Neural progenitor cell (in vitro differentiated cells): ENCODE measurements around the gene STIM1. TPM values are rescaled to one million over a fixed set of nuclear protein-coding genes. Genes with fewer than 3 reads are reported as not detected.

Experiments used
- DNase-seq: peaks from one replicate; pipeline ENCODE4 v3.0.0-alpha.2; 2016; ENCODE audit warnings: low spot score
- H2AFZ ChIP-seq: fragments of 200-600 bp; sonication (generic); replicated peaks from 2 replicates; pipeline ENCODE4 v1.6.1; 2016; ENCODE audit warnings: antibody characterized with exemption
- H3F3A ChIP-seq: fragments of 200-600 bp; sonication (generic); 2 replicates; pipeline ENCODE4 v1.6.1; 2016; ENCODE audit warnings: antibody characterized with exemption, low read depth
- H3K27ac ChIP-seq: fragments of 200-600 bp; sonication (generic); 2 replicates; pipeline ENCODE4 v1.5.1; 2016; ENCODE audit warnings: mild to moderate bottlenecking
- H3K27me3 ChIP-seq: fragments of 200-600 bp; sonication (generic); 2 replicates; pipeline ENCODE4 v1.6.1; 2016; ENCODE audit warnings: mild to moderate bottlenecking, moderate library complexity
- H3K36me3 ChIP-seq: fragments of 200-600 bp; sonication (generic); 2 replicates; pipeline ENCODE4 v1.5.1; 2016
- H3K4me1 ChIP-seq: fragments of 200-600 bp; sonication (generic); 2 replicates; pipeline ENCODE4 v1.6.1; 2016; ENCODE audit warnings: mixed run types
- H3K4me2 ChIP-seq: fragments of 200-600 bp; sonication (generic); 2 replicates; pipeline ENCODE4 v1.6.1; 2016
- H3K4me3 ChIP-seq: fragments of 200-600 bp; sonication (generic); 2 replicates; pipeline ENCODE4 v1.5.1; 2016
- H3K79me2 ChIP-seq: fragments of 200-600 bp; sonication (generic); 2 replicates; pipeline ENCODE4 v1.6.1; 2016; ENCODE audit warnings: low read depth
- H3K9ac ChIP-seq: fragments of 200-600 bp; sonication (generic); 2 replicates; pipeline ENCODE4 v1.6.1; 2016
- H3K9me3 ChIP-seq: fragments of 200-600 bp; sonication (generic); 2 replicates; pipeline ENCODE4 v1.5.1; 2016; ENCODE audit warnings: low read depth
- H4K20me1 ChIP-seq: fragments of 200-600 bp; sonication (generic); 2 replicates; pipeline ENCODE4 v1.6.1; 2016; ENCODE audit warnings: low read depth
- H3K27ac Mint-ChIP-seq: 3 replicates; pipeline ENCODE4 v1.8.0; 2021; ENCODE audit warnings: mixed read lengths
- H3K27me3 Mint-ChIP-seq: 2 replicates; pipeline ENCODE4 v1.8.0; 2022; ENCODE audit warnings: low read depth, mild to moderate bottlenecking, inconsistent platforms, moderate library complexity, mixed read lengths; ENCODE audit not compliant: insufficient read depth
- H3K36me3 Mint-ChIP-seq: 3 replicates; pipeline ENCODE4 v1.8.0; 2021; ENCODE audit warnings: mixed read lengths
- H3K4me1 Mint-ChIP-seq: 3 replicates; pipeline ENCODE4 v1.8.0; 2021; ENCODE audit warnings: mixed read lengths
- H3K4me3 Mint-ChIP-seq: 3 replicates; pipeline ENCODE4 v1.8.0; 2021; ENCODE audit warnings: mild to moderate bottlenecking, moderate library complexity, mixed read lengths
- H3K9me3 Mint-ChIP-seq: 3 replicates; pipeline ENCODE4 v1.8.0; 2020; ENCODE audit warnings: mixed read lengths
- EZH2 ChIP-seq: fragments of 200-600 bp; sonication (generic); IDR thresholded peaks from 2 replicates; pipeline ENCODE4 v1.6.1; 2017; ENCODE audit warnings: antibody characterized with exemption, mild to moderate bottlenecking, moderate library complexity
- EZH2phosphoT487 ChIP-seq: fragments of 200-600 bp; sonication (generic); IDR thresholded peaks from 2 replicates; pipeline ENCODE4 v1.6.1; 2017; ENCODE audit warnings: antibody characterized with exemption
- total RNA-seq: library from RNA; depleted of rRNA; stranded (reverse); fragments of >200 nt; gene quantifications from 2 replicates; pipeline ENCODE4 v1.2.3, GENCODE V29; 2015; ENCODE audit warnings: low replicate concordance
- TF ChIP-seq, protein P1 (sequence below): fragments of 200-600 bp; sonication (generic); IDR thresholded peaks from 2 replicates; pipeline ENCODE4 v1.5.1; 2017; ENCODE audit warnings: antibody characterized with exemption, mild to moderate bottlenecking

STIM1 gene
- total RNA-seq, 1 donor from 2014 or later = 18.9 TPM

DNA sequence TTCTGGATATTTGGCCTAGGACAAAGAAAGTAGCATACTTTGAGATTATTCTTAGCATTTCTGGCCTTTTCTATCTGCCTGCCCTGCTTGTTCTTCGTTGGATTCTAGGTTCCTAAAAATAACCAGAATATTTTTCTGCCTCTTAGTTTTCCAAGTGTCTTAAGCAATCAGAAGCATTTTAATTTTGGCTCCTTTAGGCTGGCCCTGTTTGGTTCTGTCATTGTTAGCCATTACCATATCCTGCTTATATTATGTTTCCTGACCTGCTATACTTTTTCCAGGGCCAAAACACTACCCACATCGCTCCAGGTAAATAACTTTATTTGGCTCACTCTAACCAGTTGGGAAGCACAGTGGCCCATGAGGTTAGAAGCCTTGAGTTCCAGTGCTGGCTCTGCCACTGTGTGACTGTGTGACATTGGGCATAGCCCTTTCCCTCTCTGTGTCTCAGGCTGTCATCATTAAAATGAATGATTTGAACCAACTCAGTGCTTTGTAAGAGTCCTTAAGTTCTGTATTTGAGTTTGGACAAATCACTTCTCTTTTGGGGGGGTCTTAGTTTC lies 91.1 kb downstream of the STIM1 start:
- H2AFZ ChIP-seq = no peak overlapping the region
- peaks cover 21% of the 10 kb centered on the region for H3K4me1 Mint-ChIP-seq
- peaks cover 2% of the 10 kb centered on the region for H3K27me3 Mint-ChIP-seq
- no peaks in the 10 kb centered on the region for H4K20me1 ChIP-seq
- no peak overlapping the region for H3K27ac Mint-ChIP-seq
- H3K9me3 ChIP-seq = no peaks in the 10 kb centered on the region
- no peak overlapping the region for H3K27ac ChIP-seq
- H3K4me3 Mint-ChIP-seq = no peak overlapping the region
- H3K79me2 ChIP-seq = no peaks in the 10 kb centered on the region
- DNase-seq = no peak
- H3K9ac ChIP-seq = no peak overlapping the region
- H3K36me3 ChIP-seq = no peaks in the 10 kb centered on the region
- no peaks in the 10 kb centered on the region for H3K36me3 Mint-ChIP-seq
- no peaks in the 10 kb centered on the region for H3K27me3 ChIP-seq
- H3K4me1 ChIP-seq = peaks cover 11% of the 10 kb centered on the region
- H3K4me2 ChIP-seq = no peak overlapping the region
- H3K9me3 Mint-ChIP-seq = no peaks in the 10 kb centered on the region
- H3K4me3 ChIP-seq = no peak overlapping the region
- H3F3A ChIP-seq = peaks cover 9% of the 10 kb centered on the region
- no peak for TF ChIP-seq EZH2phosphoT487
- TF ChIP-seq EZH2 = no peak

DNA sequence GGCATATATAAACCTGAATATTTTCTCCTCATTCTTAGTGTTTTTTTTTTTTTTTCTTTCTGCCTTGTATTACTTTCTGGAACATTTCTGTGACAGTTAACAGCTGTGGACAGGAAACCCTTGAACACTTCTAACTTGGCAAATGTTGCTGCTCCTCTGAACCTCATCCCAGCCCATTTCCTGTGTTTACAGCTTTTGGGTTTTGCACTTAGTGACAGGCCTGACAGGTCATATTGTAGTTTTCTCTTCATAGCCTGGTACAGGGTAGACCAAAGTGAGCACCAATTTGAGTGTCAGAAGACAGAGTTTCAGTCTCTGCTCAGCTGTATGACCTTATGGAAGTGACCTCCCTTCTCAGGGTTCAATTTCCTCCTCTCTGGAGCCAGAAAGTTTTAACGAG lies 91.6 kb downstream of the STIM1 start:
- Mint-ChIP-seq H3K9me3 (no peaks in the 10 kb centered on the region), H3K27ac (no peak overlapping the region), H3K4me3 (no peak overlapping the region), H3K27me3 (peaks cover 2% of the 10 kb centered on the region), H3K4me1 (peaks cover 24% of the 10 kb centered on the region), H3K36me3 (no peaks in the 10 kb centered on the region)
- Histone ChIP-seq H2AFZ (no peak overlapping the region), H3K9ac (no peak overlapping the region), H3K9me3 (no peaks in the 10 kb centered on the region), H3K4me2 (no peak overlapping the region), H3F3A (peaks cover 12% of the 10 kb centered on the region), H4K20me1 (no peaks in the 10 kb centered on the region), H3K79me2 (no peaks in the 10 kb centered on the region), H3K36me3 (no peaks in the 10 kb centered on the region), H3K27me3 (no peaks in the 10 kb centered on the region), H3K4me3 (no peak overlapping the region), H3K27ac (no peak overlapping the region), H3K4me1 (peaks cover 16% of the 10 kb centered on the region)
- DNase-seq = no peak
- TF ChIP-seq, protein P1, sequence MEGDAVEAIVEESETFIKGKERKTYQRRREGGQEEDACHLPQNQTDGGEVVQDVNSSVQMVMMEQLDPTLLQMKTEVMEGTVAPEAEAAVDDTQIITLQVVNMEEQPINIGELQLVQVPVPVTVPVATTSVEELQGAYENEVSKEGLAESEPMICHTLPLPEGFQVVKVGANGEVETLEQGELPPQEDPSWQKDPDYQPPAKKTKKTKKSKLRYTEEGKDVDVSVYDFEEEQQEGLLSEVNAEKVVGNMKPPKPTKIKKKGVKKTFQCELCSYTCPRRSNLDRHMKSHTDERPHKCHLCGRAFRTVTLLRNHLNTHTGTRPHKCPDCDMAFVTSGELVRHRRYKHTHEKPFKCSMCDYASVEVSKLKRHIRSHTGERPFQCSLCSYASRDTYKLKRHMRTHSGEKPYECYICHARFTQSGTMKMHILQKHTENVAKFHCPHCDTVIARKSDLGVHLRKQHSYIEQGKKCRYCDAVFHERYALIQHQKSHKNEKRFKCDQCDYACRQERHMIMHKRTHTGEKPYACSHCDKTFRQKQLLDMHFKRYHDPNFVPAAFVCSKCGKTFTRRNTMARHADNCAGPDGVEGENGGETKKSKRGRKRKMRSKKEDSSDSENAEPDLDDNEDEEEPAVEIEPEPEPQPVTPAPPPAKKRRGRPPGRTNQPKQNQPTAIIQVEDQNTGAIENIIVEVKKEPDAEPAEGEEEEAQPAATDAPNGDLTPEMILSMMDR = no peak
- TF ChIP-seq EZH2phosphoT487 = no peak

DNA sequence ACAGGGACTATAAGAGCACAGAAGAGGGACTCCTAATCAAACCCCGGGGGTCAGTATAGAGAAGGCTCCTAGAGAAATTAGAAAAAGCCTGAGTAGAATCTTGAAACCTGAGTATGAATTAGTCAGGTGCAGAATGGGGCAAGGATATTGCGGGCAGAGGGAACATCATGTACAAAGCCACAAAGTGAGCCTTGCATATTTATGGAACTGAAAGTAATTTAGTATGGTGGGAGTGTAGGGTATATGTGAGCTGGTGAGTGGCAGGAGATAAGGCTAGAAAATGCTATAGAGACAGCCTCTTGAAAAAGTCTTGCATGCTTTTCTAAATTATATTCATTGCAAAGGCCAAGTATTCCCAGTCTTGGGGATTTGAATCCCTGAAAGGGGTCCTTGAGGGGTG lies 93.7 kb downstream of the STIM1 start:
- peaks cover 17% of the 10 kb centered on the region for H3K4me1 ChIP-seq
- H3F3A ChIP-seq = peaks cover 12% of the 10 kb centered on the region
- no peak for DNase-seq
- H3K4me2 ChIP-seq = no peak overlapping the region
- H3K79me2 ChIP-seq = no peaks in the 10 kb centered on the region
- no peak overlapping the region for H3K4me3 ChIP-seq
- H3K9me3 ChIP-seq = no peaks in the 10 kb centered on the region
- Mint-ChIP-seq H3K27ac (no peak overlapping the region), H3K27me3 (peaks cover 2% of the 10 kb centered on the region), H3K4me3 (no peak overlapping the region), H3K36me3 (no peaks in the 10 kb centered on the region), H3K4me1 (peaks cover 28% of the 10 kb centered on the region), H3K9me3 (no peaks in the 10 kb centered on the region)
- no peak overlapping the region for H3K27ac ChIP-seq
- H4K20me1 ChIP-seq = no peaks in the 10 kb centered on the region
- H3K27me3 ChIP-seq = no peaks in the 10 kb centered on the region
- no peak overlapping the region for H3K9ac ChIP-seq
- no peak for TF ChIP-seq EZH2phosphoT487
- TF ChIP-seq, protein P1 = no peak
- no peak for TF ChIP-seq EZH2
- no peak overlapping the region for H2AFZ ChIP-seq
- H3K36me3 ChIP-seq = no peaks in the 10 kb centered on the region

DNA sequence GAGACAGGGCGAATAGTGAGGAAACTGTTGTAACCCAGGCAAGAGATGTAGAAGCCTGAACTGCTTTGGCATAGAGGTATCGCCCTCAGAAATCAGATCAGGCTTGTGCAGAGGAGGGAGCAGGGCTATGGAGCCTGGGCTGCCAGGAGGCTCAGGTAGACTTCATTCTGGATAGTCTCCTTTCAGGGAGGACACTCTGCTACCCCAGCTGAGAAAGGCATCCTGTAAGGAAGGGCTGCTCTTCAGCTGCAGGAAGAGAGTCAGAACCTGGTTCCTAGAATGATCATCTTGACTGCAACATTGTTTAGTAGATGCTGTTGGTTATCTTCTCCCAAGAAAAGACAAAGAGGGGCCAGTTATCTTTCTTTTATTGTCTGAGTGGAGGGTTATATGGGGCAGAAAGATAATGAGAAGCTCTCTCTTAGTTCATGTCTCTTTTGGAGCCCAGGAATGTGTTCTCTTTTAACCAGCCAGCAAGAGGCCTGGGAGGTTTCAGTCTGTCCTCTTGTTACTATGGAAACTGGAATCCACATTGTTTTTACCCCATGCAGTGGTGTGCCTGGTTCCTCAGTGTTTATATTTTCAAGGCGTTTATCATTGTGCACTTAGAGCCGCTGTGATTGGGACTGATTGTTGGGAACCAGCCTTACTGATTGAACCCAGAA lies 95.7 kb downstream of the STIM1 start:
- Histone ChIP-seq H3K4me1 (peaks cover 17% of the 10 kb centered on the region), H3K27me3 (no peaks in the 10 kb centered on the region), H3K79me2 (no peaks in the 10 kb centered on the region), H3K9ac (no peak overlapping the region), H4K20me1 (no peaks in the 10 kb centered on the region), H3K27ac (peak overlapping the region; percentile 77), H3K36me3 (no peaks in the 10 kb centered on the region), H3K4me2 (peak overlapping the region; percentile 69), H3F3A (peaks cover 12% of the 10 kb centered on the region), H3K9me3 (no peaks in the 10 kb centered on the region), H2AFZ (no peak overlapping the region), H3K4me3 (peak overlapping the region; percentile 10)
- Mint-ChIP-seq H3K9me3 (no peaks in the 10 kb centered on the region), H3K4me3 (peak overlapping the region; percentile 52), H3K4me1 (peaks cover 26% of the 10 kb centered on the region), H3K27me3 (peaks cover 2% of the 10 kb centered on the region), H3K36me3 (no peaks in the 10 kb centered on the region), H3K27ac (peak overlapping the region; percentile 96)
- DNase-seq = peak; percentile 80
- no peak for TF ChIP-seq EZH2phosphoT487
